ENCODE measurements around the gene RINT1.

DNA sequence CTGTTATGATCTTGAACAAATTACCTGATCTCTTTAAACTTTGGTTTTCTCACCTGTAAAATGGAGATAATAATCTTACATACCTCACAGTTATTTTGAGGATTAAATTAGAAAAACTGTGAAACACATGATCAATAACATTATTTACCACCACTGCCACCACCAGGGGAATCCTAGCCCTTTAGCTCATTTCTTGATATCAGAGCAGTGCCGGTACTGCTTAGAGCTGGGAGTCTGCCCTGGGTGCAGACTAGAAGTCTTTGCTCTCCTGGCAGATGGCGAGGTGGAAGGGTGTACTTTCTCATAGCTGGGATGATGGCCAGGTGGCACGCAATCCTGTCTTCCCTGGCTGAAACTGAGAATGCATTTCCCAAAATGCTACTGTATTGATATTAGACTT is 62.0 kb downstream of the RINT1 start:
- TF ChIP-seq POLR2AphosphoS5 (IDR thresholded peaks at IDR 0.05) (no peak), POLR2A (IDR thresholded peaks at IDR 0.05) (no peak)
- TF ChIP-seq, protein P1, sequence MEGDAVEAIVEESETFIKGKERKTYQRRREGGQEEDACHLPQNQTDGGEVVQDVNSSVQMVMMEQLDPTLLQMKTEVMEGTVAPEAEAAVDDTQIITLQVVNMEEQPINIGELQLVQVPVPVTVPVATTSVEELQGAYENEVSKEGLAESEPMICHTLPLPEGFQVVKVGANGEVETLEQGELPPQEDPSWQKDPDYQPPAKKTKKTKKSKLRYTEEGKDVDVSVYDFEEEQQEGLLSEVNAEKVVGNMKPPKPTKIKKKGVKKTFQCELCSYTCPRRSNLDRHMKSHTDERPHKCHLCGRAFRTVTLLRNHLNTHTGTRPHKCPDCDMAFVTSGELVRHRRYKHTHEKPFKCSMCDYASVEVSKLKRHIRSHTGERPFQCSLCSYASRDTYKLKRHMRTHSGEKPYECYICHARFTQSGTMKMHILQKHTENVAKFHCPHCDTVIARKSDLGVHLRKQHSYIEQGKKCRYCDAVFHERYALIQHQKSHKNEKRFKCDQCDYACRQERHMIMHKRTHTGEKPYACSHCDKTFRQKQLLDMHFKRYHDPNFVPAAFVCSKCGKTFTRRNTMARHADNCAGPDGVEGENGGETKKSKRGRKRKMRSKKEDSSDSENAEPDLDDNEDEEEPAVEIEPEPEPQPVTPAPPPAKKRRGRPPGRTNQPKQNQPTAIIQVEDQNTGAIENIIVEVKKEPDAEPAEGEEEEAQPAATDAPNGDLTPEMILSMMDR (IDR thresholded peaks at IDR 0.05) = no peak

Data from upper lobe of left lung (tissue), 4 donors.